Peyer's patch (tissue), 4 donors: ENCODE measurements around the gene GABBR2. TPM values are rescaled to one million over a fixed set of nuclear protein-coding genes. Genes with fewer than 3 reads are reported as not detected.

Experiments
- DNase-seq, 3 donors: peaks; one replicate each; pipeline ENCODE4 v3.0.0-alpha.2; 2017 to 2019
- H3K27ac ChIP-seq, 4 donors: fragments of 200-600 bp; sonication (generic); one replicate each; pipeline ENCODE4 v1.5.1; 2016 to 2019
- H3K27me3 ChIP-seq, 2 donors: fragments of 200-600 bp; sonication (generic); one replicate each; pipeline ENCODE4 v1.5.1; 2019
- H3K36me3 ChIP-seq, 3 donors: fragments of 200-600 bp; sonication (generic); one replicate each; pipeline ENCODE4 v1.5.1; 2016 to 2019
- H3K4me1 ChIP-seq, 4 donors: fragments of 200-600 bp; sonication (generic); one replicate each; pipeline ENCODE4 v1.5.1; 2016 to 2019
- H3K4me3 ChIP-seq, 4 donors: fragments of 200-600 bp; sonication (generic); 1 replicate in 3 of 4; 2 replicates in 1 of 4; pipeline ENCODE4 v1.5.1; 2016 to 2019; ENCODE audit warnings: mild to moderate bottlenecking in 1 of 4
- H3K9me3 ChIP-seq, 4 donors: fragments of 200-600 bp; sonication (generic); one replicate each; pipeline ENCODE4 v1.5.1; 2016 to 2019; ENCODE audit warnings: mild to moderate bottlenecking in 1 of 4
- POLR2A ChIP-seq, 2 donors: fragments of 450-650 bp; IDR thresholded peaks; one replicate each; pipeline ENCODE4 v1.5.1; 2017; ENCODE audit warnings: antibody characterized with exemption in 2 of 2, mild to moderate bottlenecking in 2 of 2, moderate library complexity in 2 of 2
- total RNA-seq, 4 donors: library from RNA; depleted of rRNA; stranded (reverse); fragments of >200 nt; gene quantifications; one replicate each; pipeline ENCODE4 v1.1.0, GENCODE V29; 2016
- TF ChIP-seq, protein P1 (sequence below), 6 experiments: fragments of 450-650 bp in 4 of 6; fragments of 200-600 bp in 2 of 6; sonication (generic) in 1 of 6; IDR thresholded peaks; one replicate each; pipeline ENCODE4 v1.5.1; 2017 to 2019; ENCODE audit warnings: antibody characterized with exemption in 6 of 6, mild to moderate bottlenecking in 3 of 6, moderate library complexity in 1 of 6

GABBR2 gene
- total RNA-seq, 4 donors from 2014 or later: not detected

DNA sequence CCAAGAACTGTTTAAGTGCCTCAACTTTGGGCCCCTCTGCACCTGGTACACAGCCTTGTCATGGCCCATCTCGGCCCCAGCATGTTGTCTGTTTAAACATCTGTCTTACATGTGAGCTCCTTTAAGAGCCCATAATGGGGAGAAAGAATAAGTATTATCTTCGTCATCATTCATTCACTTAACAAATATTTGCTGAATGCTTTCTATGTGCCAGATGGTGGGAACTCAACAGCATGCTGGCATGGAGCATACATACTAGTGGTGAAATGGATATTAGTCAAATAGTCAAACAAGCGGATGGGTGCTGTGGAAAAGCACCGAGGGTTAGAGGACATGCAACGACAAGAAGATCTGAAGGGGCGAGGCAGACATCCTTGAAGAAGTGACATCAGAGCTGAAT lies 54.5 kb downstream of the GABBR2 start:
- no peak overlapping the region for H3K27ac ChIP-seq
- H3K36me3 ChIP-seq: no peaks in the 10 kb centered on the region
- H3K27me3 ChIP-seq: no peaks in the 10 kb centered on the region
- H3K9me3 ChIP-seq: no peaks in the 10 kb centered on the region
- H3K4me1 ChIP-seq: no peaks in the 10 kb centered on the region
- DNase-seq: no peak
- no peak overlapping the region for H3K4me3 ChIP-seq
- no peak for TF ChIP-seq POLR2A (IDR thresholded peaks at IDR 0.05)
- TF ChIP-seq, protein P1, sequence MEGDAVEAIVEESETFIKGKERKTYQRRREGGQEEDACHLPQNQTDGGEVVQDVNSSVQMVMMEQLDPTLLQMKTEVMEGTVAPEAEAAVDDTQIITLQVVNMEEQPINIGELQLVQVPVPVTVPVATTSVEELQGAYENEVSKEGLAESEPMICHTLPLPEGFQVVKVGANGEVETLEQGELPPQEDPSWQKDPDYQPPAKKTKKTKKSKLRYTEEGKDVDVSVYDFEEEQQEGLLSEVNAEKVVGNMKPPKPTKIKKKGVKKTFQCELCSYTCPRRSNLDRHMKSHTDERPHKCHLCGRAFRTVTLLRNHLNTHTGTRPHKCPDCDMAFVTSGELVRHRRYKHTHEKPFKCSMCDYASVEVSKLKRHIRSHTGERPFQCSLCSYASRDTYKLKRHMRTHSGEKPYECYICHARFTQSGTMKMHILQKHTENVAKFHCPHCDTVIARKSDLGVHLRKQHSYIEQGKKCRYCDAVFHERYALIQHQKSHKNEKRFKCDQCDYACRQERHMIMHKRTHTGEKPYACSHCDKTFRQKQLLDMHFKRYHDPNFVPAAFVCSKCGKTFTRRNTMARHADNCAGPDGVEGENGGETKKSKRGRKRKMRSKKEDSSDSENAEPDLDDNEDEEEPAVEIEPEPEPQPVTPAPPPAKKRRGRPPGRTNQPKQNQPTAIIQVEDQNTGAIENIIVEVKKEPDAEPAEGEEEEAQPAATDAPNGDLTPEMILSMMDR (IDR thresholded peaks at IDR 0.05): no peak

DNA sequence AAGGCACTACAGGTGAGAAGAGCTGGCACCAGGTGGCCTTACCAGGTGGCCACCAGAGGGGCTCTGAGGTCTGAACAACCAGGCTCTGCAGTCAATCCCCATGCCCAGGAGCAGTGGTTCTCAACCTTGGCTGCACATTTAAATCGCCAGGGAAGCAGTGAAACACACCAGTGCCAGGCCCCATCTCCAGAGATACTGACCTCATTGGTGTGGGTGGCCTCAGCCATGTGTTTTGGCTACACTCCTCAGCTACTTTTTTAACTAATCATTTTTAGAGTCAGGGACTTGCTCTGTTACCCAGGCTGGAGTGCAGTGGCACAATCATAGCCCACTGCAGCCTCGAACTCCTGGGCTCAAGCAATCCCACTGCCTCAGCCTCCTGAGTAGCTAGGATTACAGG lies 56.0 kb downstream of the GABBR2 start:
- H3K9me3 ChIP-seq: no peaks in the 10 kb centered on the region
- H3K4me1 ChIP-seq: no peaks in the 10 kb centered on the region
- no peak overlapping the region for H3K4me3 ChIP-seq
- no peak for TF ChIP-seq POLR2A (IDR thresholded peaks at IDR 0.05)
- TF ChIP-seq, protein P1 (IDR thresholded peaks at IDR 0.05): no peak
- no peak overlapping the region for H3K27ac ChIP-seq
- DNase-seq: no peak
- H3K27me3 ChIP-seq: no peaks in the 10 kb centered on the region
- no peaks in the 10 kb centered on the region for H3K36me3 ChIP-seq

DNA sequence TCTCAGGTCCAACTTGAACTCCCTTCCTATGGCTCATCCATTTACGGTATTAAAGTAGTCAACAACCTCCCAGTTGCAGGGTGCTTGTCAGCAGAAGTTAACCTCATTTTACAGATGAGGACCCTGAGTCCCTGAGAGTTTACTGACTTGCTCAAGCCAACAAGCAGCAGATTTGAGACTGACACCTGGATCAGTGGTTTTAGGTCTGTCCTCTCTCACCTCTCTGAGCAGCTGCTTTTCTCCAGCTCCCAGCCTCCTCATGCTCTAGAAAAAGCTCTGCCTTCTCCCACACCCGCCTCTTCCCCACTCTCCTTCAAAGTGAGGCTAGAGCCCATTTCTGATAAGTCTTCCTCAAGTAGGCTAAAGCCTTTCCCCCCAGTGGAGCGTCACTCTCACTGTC lies 56.4 kb downstream of the GABBR2 start:
- H3K27ac ChIP-seq: no peak overlapping the region
- H3K4me1 ChIP-seq: no peaks in the 10 kb centered on the region
- no peaks in the 10 kb centered on the region for H3K27me3 ChIP-seq
- TF ChIP-seq, protein P1 (IDR thresholded peaks at IDR 0.05): no peak
- no peak for TF ChIP-seq POLR2A (IDR thresholded peaks at IDR 0.05)
- DNase-seq: no peak
- H3K36me3 ChIP-seq: no peaks in the 10 kb centered on the region
- H3K4me3 ChIP-seq: no peak overlapping the region
- H3K9me3 ChIP-seq: no peaks in the 10 kb centered on the region

DNA sequence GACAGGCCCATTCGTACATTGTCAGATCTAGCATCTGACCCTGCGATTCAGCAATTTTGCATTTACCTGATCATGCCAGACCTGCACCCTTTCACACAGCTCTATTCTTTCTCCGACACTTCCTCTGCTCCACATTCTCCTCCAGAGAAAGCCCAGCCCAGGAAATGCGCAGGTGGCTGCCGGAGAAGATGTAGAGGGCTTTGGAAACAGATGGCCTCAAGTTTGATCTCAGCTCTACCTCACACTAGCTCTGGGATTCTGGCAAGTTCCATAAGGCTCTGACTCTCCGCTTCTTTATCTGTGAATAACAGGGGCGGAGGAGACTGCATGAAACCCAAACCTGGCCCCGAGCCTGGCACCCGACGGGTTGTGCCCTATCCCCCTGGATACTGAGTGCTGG lies 61.5 kb downstream of the GABBR2 start:
- H3K27ac ChIP-seq: no peak overlapping the region
- no peak overlapping the region for H3K4me3 ChIP-seq
- H3K36me3 ChIP-seq: no peaks in the 10 kb centered on the region
- no peaks in the 10 kb centered on the region for H3K9me3 ChIP-seq
- no peak for DNase-seq
- no peaks in the 10 kb centered on the region for H3K4me1 ChIP-seq
- TF ChIP-seq POLR2A (IDR thresholded peaks at IDR 0.05): no peak
- TF ChIP-seq, protein P1 (IDR thresholded peaks at IDR 0.05): no peak
- no peaks in the 10 kb centered on the region for H3K27me3 ChIP-seq

DNA sequence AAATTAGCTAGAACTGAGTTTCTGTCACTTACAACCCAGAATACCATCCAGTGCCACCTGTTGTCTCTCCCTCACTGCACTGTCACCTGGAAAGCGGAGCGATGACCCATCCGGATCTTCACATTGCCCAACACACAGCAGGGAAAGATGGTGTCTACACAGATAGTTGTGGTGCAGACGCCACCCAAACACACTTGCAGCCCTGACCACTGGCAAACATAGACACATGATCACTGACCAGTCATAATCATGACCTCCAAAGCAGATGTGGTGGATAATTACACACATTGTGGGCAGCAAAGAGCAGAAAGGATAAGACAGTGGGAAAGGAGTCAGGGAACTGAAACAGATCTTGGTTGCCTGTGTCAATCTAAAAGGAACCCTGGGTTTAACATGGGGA lies 64.7 kb downstream of the GABBR2 start:
- no peaks in the 10 kb centered on the region for H3K27me3 ChIP-seq
- DNase-seq: no peak
- no peak overlapping the region for H3K27ac ChIP-seq
- H3K9me3 ChIP-seq: no peaks in the 10 kb centered on the region
- TF ChIP-seq, protein P1 (IDR thresholded peaks at IDR 0.05): no peak
- TF ChIP-seq POLR2A (IDR thresholded peaks at IDR 0.05): no peak
- H3K36me3 ChIP-seq: no peaks in the 10 kb centered on the region
- no peak overlapping the region for H3K4me3 ChIP-seq
- no peaks in the 10 kb centered on the region for H3K4me1 ChIP-seq

DNA sequence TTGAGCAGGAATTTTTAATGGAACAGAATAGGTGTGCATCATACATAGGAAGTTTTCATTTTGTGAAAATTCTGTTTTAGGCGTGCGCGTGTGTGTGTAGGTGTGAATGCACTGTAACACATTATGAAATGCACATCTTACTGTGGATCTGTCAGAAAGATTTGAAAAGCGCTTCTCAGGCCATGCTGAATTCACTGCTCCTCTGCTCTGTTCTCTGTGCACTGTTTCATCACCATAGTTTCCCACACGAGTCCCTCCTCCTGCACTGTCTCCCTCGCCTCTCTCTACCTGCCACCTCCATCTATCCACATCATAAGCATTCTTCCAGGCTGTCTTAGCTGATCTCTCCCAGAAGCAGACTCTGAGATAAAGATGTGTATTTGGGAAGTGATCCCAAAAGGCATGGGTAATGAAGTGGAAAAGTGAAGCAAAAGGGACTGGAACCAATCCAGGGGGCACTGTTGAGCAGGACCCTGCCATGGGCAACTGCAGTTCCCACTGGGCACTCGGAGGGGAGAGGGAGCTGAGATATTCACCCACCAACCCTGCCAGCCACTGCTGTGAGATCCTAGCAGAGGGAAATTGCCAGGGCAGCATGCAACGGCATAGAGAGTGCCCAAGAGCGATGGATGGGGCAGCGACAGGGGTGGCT lies 65.9 kb downstream of the GABBR2 start:
- Histone ChIP-seq H3K4me1 (no peaks in the 10 kb centered on the region), H3K4me3 (no peak overlapping the region), H3K36me3 (no peaks in the 10 kb centered on the region), H3K27ac (no peak overlapping the region), H3K9me3 (no peaks in the 10 kb centered on the region), H3K27me3 (no peaks in the 10 kb centered on the region)
- DNase-seq: no peak
- TF ChIP-seq POLR2A (IDR thresholded peaks at IDR 0.05): no peak
- TF ChIP-seq, protein P1 (IDR thresholded peaks at IDR 0.05): no peak
